SJSA1 (cell line): ENCODE measurements around the gene SLC22A14. TPM values are rescaled to one million over a fixed set of nuclear protein-coding genes. Genes with fewer than 3 reads are reported as not detected.
"Not testable (repeated sequence)": the region's sequence is repeated elsewhere in the genome, so short reads cannot be mapped to it uniquely, and the experiment has no call there.

Experiments
- DNase-seq, 2 experiments: peaks; one replicate each; pipeline ENCODE4 v3.0.0-alpha.2; 2015 to 2020; ENCODE audit warnings: low spot score in 2 of 2, low read depth in 1 of 2
- H3K27ac ChIP-seq: fragments of 250-450 bp; sonication (Bioruptor Pico); 2 replicates; pipeline ENCODE4 v1.5.1; 2020; ENCODE audit warnings: mild to moderate bottlenecking, moderate library complexity
- H3K27me3 ChIP-seq: fragments of 250-450 bp; sonication (Bioruptor Pico); replicated peaks from 2 replicates; pipeline ENCODE4 v1.5.1; 2020; ENCODE audit warnings: mild to moderate bottlenecking, moderate library complexity
- H3K36me3 ChIP-seq: fragments of 250-450 bp; sonication (Bioruptor Pico); 2 replicates; pipeline ENCODE4 v1.5.1; 2020; ENCODE audit warnings: mild to moderate bottlenecking
- H3K4me1 ChIP-seq: fragments of 250-450 bp; sonication (Bioruptor Pico); replicated peaks from 2 replicates; pipeline ENCODE4 v1.6.1; 2021; ENCODE audit warnings: mild to moderate bottlenecking
- H3K4me3 ChIP-seq: fragments of 250-450 bp; sonication (Bioruptor Pico); 2 replicates; pipeline ENCODE4 v1.5.1; 2020; ENCODE audit warnings: mild to moderate bottlenecking
- H3K9me3 ChIP-seq: fragments of 250-450 bp; sonication (Bioruptor Pico); replicated peaks from 2 replicates; pipeline ENCODE4 v1.5.1; 2020; ENCODE audit warnings: mild to moderate bottlenecking
- total RNA-seq: library from RNA; depleted of rRNA; stranded (reverse); fragments of >200 nt; shearing (Covaris generic); gene quantifications from 2 replicates; pipeline ENCODE4 v1.2.3, GENCODE V29; 2014

The SLC22A14 gene
- total RNA-seq, 1 experiment from 2014 or later: not detected

- Histone ChIP-seq H3K9me3 (no peaks in the 10 kb centered on the region), H3K27me3 (peaks cover 9% of the 10 kb centered on the region; the same call in 1 of the 2 replicates), H3K4me3 (no peak overlapping the region), H3K4me1 (no peaks in the 10 kb centered on the region), H3K27ac (no peak overlapping the region), H3K36me3 (no peaks in the 10 kb centered on the region)
- DNase-seq: no peak
These were observed 30.3 kb downstream of the SLC22A14 start for GRCh38 chr3:38312356-38312755.

DNA sequence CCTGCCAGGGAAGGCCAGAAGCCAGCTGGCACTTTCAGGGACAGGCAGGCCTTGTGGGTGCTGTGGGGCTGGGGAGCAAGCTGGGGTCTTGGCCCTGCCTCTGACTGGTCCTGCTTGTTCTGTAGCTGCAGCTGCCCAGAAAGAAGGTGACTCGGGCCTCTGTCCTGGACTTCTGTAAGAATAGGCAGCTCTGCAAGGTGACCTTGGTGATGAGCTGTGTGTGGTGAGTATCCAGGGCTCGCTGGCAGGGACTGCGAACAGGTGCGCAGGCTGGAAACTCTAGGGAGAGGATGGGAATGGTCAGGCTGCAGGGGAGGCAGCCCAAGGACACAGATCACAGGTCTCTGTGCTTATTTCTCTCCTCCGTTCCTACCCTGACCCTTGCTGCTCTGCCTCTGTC is 31.2 kb downstream of the SLC22A14 start:
- DNase-seq: no peak
- H3K27me3 ChIP-seq: peaks cover 9% of the 10 kb centered on the region; the same call in 1 of the 2 replicates

DNA sequence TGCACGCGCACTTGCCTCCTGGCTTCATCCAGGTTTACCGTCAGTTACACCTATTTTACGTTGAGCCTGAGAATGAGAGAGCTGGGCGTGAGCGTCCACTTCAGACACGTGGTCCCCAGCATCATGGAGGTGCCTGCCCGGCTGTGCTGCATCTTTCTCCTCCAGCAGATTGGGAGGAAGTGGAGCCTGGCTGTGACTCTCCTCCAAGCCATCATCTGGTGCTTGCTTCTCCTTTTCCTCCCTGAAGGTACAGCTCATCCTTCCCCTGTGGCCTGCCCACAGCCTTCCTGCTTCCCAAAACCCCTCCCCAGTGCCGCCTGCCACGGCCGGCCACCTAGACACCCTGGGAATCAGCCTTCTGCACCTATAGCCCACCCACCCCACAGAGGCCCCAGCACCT is 31.6 kb downstream of the SLC22A14 start:
- Histone ChIP-seq H3K27me3 (peaks cover 9% of the 10 kb centered on the region; the same call in 1 of the 2 replicates), H3K4me3 (no peak overlapping the region), H3K4me1 (no peaks in the 10 kb centered on the region), H3K27ac (no peak overlapping the region), H3K36me3 (no peaks in the 10 kb centered on the region), H3K9me3 (no peaks in the 10 kb centered on the region)
- DNase-seq: no peak

More for the DNA sequence above, 31.2 kb downstream of the SLC22A14 start:
- Histone ChIP-seq H3K27ac (no peak overlapping the region), H3K4me1 (no peaks in the 10 kb centered on the region), H3K36me3 (no peaks in the 10 kb centered on the region), H3K4me3 (no peak overlapping the region), H3K9me3 (no peaks in the 10 kb centered on the region)

GRCh38 chr3:38314112-38314763 is 32.1 kb downstream of the SLC22A14 start:
- no peaks in the 10 kb centered on the region for H3K36me3 ChIP-seq
- no peak overlapping the region for H3K27ac ChIP-seq
- H3K4me1 ChIP-seq: no peaks in the 10 kb centered on the region
- no peaks in the 10 kb centered on the region for H3K9me3 ChIP-seq
- no peak overlapping the region for H3K4me3 ChIP-seq
- H3K27me3 ChIP-seq: peaks cover 9% of the 10 kb centered on the region; the same call in 1 of the 2 replicates
- DNase-seq: no peak

DNA sequence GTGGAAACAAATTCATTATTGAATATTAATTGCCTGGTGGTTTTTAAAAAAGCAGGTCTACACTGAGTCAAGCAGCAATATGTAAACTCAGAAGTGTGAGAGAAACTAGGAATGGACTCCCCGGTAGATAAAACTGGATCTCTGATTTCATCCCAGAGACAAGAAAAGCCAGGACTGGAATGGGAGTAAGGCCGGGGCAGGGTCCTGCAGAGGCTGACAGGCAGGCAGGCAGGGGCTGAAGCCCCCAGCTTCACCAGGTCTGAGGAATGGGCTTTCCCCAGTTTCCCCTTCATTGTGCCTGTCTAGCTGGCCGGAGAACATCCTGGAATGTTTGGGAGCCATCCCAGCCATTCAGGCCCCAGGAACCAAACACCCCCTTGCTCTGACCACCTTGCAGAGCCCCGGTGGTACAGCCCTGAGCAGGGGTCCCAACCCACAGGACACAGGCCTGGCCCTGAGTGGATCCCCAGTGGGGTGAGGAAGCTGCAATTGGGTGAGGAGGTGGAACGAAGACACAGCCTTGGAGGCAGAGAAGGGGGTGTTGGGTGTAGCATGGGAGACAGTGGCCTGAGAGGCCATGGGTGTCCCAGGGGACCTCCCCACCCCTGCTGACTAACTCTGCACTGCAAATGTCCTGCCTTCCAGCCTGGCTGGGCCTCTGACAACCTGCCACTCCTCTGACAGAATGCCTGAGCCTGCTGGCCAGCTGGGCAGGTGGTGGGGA is 32.8 kb downstream of the SLC22A14 start:
- peaks cover 9% of the 10 kb centered on the region; the same call in 1 of the 2 replicates for H3K27me3 ChIP-seq
- no peak for DNase-seq
- H3K27ac ChIP-seq: no peak overlapping the region
- no peak overlapping the region for H3K4me3 ChIP-seq
- H3K4me1 ChIP-seq: no peaks in the 10 kb centered on the region
- no peaks in the 10 kb centered on the region for H3K9me3 ChIP-seq
- H3K36me3 ChIP-seq: no peaks in the 10 kb centered on the region

DNA sequence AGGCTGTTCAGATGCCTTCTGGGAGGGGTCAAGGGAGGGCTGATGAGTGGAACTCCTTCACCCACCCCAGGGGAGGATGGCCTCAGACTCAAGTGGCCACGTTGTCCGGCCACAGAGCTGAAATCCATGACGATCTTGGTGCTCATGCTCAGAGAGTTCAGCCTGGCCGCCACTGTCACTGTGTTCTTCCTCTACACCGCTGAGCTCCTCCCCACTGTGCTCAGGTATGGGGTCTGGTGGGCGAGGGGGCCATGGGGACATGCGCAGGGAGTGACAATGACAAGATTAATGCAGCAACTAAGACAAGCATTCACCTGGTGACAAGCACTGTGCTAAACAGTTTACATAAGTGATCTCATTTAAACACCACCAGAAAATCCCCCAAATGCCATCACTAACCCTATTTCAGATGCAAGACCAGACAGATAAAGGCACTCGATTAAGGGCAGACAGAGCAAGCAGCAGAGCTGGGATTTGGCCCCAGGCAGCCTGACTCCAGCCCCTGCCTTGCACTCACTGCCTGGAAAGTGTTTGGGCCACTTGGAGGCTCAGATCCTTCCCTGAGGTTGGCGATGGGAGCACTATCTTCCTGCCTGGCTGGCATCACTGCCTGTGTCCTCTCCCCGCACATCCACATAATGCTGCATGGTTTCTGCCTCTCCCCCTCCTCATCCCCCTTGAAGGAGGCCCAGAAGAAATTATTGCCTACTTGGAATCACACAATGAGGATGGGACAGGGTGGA is 33.6 kb downstream of the SLC22A14 start:
- no peak for DNase-seq
- H3K27ac ChIP-seq: no peak overlapping the region

GRCh38 chr3:38316356-38317191 is 34.5 kb downstream of the SLC22A14 start:
- Histone ChIP-seq H3K36me3 (no peaks in the 10 kb centered on the region), H3K9me3 (no peaks in the 10 kb centered on the region), H3K27me3 (peaks cover 3% of the 10 kb centered on the region; the same call in 1 of the 2 replicates), H3K27ac (no peak overlapping the region), H3K4me3 (no peak overlapping the region), H3K4me1 (no peaks in the 10 kb centered on the region)
- no peak for DNase-seq

More for the DNA sequence above, 33.6 kb downstream of the SLC22A14 start:
- H3K36me3 ChIP-seq: no peaks in the 10 kb centered on the region
- peaks cover 9% of the 10 kb centered on the region; the same call in 1 of the 2 replicates for H3K27me3 ChIP-seq
- no peaks in the 10 kb centered on the region for H3K4me1 ChIP-seq
- no peaks in the 10 kb centered on the region for H3K9me3 ChIP-seq
- no peak overlapping the region for H3K4me3 ChIP-seq

DNA sequence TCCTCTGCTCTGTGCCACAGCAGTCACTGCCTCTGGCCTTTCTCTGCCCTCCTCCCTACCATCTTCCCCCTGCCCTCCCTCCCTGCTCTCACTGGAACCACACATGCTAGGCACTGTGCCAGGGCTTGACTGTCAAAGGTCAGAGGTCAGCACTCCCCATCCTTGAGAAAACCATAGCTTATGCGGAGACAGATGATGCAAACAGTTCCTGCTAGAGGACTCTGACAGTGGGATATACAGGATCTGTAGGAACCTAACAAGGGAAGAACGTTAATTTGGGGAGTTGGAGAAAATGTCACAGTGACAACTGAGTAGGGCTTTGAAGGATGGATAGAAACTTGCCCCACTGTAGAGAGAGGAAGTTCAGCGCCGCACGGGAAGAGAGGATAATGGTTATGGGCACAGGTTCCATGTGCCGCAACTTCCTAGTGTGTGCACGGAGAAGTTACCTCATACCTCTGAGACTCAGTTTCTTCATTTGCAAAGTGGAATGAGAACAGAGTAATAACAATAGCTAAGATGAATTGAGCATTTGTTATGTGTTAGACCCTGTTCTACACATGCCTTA is 35.2 kb downstream of the SLC22A14 start:
- no peaks in the 10 kb centered on the region for H3K4me1 ChIP-seq
- no peak overlapping the region for H3K4me3 ChIP-seq
- H3K9me3 ChIP-seq: no peaks in the 10 kb centered on the region
- DNase-seq: no peak
- H3K36me3 ChIP-seq: no peaks in the 10 kb centered on the region
- H3K27ac ChIP-seq: no peak overlapping the region
- no peaks in the 10 kb centered on the region for H3K27me3 ChIP-seq

DNA sequence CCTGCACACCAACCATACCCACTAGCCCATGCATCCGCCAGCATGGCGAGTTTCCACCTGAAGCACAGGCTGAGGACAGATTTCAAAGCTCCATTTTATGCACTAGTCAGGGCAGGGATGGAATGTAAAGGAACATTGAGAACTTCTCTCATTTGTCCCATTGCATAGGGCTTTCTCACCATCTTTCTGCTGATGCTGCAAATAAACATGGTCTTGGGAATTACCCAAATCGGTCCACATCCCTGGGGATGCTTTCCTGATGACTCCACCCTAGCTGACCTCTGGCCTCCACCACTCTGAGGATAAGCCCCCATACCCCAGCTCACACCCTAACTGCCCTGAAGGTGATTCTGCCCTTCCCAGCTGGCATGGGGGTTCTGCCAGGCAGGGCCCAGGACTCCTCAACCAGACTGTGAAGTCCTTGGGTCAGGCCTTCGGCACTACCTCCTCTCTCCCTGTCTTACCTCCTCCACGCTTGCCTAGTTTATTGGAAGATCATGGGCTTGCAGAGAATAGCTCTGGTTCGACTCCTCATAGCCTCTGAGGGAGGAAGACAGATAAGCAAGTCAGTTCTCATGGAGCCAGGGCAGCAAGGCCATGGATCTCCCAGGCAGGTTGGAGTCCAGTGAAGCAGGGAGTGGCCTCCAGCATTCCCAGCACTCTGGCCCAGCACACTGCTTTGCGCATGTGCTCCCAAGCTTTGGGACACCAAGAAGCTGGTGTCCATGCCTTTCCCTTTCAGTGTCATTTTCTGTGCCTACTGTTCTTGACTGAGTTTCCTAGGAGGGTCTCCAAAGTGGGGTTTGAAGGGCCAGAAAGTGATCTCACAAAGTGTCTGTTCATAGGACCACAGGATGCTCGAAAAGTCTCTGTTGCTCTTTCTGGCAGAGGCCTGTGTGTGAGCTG is 36.9 kb downstream of the SLC22A14 start:
- Histone ChIP-seq H3K36me3 (no peaks in the 10 kb centered on the region), H3K27ac (no peak overlapping the region), H3K4me1 (no peaks in the 10 kb centered on the region), H3K27me3 (no peaks in the 10 kb centered on the region), H3K4me3 (no peak overlapping the region), H3K9me3 (no peaks in the 10 kb centered on the region)
- no peak for DNase-seq

DNA sequence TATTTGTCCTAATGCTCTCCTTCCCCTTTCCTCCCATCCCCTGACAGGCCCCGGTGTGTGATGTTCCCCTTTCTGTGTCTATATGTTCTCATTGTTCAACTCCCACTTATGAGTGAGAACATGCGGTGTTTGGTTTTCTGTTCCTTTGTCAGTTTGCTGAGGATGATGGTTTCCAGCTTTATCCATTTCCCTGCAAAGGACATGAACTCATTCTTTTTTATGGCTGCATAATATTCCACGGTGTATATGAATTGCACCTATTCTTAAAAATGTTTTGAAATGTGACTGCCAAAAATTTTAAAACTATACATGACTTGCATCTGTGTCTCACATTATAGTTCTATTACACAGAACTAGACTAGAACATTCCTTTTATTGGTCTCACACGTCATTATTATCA is 38.5 kb downstream of the SLC22A14 start:
- H3K27ac ChIP-seq, DNase-seq, H3K9me3 ChIP-seq, H3K4me1 ChIP-seq, H3K27me3 ChIP-seq, H3K4me3 ChIP-seq, H3K36me3 ChIP-seq: not testable (repeated sequence)

- DNase-seq: no peak
- Histone ChIP-seq H3K4me1 (no peaks in the 10 kb centered on the region), H3K9me3 (no peaks in the 10 kb centered on the region), H3K36me3 (no peaks in the 10 kb centered on the region), H3K4me3 (no peak overlapping the region), H3K27me3 (no peaks in the 10 kb centered on the region), H3K27ac (no peak overlapping the region)
These were observed 41.0 kb downstream of the SLC22A14 start for GRCh38 chr3:38323060-38323459.

DNA sequence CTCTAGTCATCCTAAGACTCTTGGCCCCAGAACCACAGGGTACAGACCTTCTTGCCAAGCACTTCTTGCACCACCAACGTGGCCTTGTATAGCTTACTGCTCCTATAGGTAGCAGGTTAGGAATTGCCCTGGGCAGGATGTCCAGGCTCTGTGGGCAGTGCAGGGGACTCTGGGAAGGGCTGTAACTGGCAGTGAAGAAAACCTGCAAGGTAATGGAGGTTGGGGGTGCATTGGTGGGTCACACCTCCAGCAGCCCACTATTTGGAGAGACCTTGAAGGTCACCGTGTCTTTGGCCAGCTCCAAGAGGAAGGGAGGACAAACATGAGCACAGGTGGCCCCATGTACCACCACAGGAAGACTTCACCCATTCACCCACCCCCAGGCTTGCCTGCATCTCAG is 43.2 kb downstream of the SLC22A14 start:
- DNase-seq: no peak
- H3K27ac ChIP-seq: no peak overlapping the region
- no peaks in the 10 kb centered on the region for H3K9me3 ChIP-seq
- no peaks in the 10 kb centered on the region for H3K36me3 ChIP-seq
- no peak overlapping the region for H3K4me3 ChIP-seq
- H3K27me3 ChIP-seq: no peaks in the 10 kb centered on the region
- no peaks in the 10 kb centered on the region for H3K4me1 ChIP-seq
